Measurements from ENCODE around the gene CEPT1.

- no peak for TF ChIP-seq CTCF (conservative IDR thresholded peaks at IDR 0.05; ENCODE audit: low read depth, low read length)
- no peak for TF ChIP-seq EZH2 (IDR thresholded peaks at IDR 0.05; ENCODE audit: borderline replicate concordance, low read depth, low read length, poor library complexity, severe bottlenecking)
Measured at GRCh38 chr1:111221633-111222291, 81.7 kb downstream of the CEPT1 start.
